CD4-positive, alpha-beta T cell treated with Interleukin-4 for 4 hours (primary cell): ENCODE results near the gene CITED4.

ENCODE experiments used
- DNase-seq: peaks from one replicate; pipeline ENCODE4 v3.0.0-alpha.2; 2020

CITED4 gene

GRCh38 chr1:40831001-40831732 is 31.0 kb downstream of the CITED4 start:
- DNase-seq = no peak

- DNase-seq = no peak
These were observed 31.7 kb downstream of the CITED4 start for GRCh38 chr1:40830419-40830943.

- DNase-seq = no peak
These were observed 32.4 kb downstream of the CITED4 start for GRCh38 chr1:40829631-40830245.

- DNase-seq = no peak
These were observed 36.2 kb downstream of the CITED4 start for GRCh38 chr1:40825996-40826395.

GRCh38 chr1:40825435-40825788 is 36.8 kb downstream of the CITED4 start:
- no peak for DNase-seq

- no peak for DNase-seq
These were observed 37.4 kb downstream of the CITED4 start for GRCh38 chr1:40824591-40825434.

GRCh38 chr1:40823983-40824382 is 38.2 kb downstream of the CITED4 start:
- no peak for DNase-seq

GRCh38 chr1:40823345-40823744 is 38.8 kb downstream of the CITED4 start:
- no peak for DNase-seq

- no peak for DNase-seq
These were observed 39.3 kb downstream of the CITED4 start for GRCh38 chr1:40822890-40823289.

- DNase-seq = no peak
These were observed 41.1 kb downstream of the CITED4 start for GRCh38 chr1:40820911-40821693.

- no peak for DNase-seq
These were observed 41.8 kb downstream of the CITED4 start for GRCh38 chr1:40820251-40820797.

- DNase-seq = no peak
These were observed 43.1 kb downstream of the CITED4 start for GRCh38 chr1:40819101-40819500.

GRCh38 chr1:40818264-40818961 is 43.8 kb downstream of the CITED4 start:
- peak; percentile 85 for DNase-seq

GRCh38 chr1:40817791-40818263 is 44.3 kb downstream of the CITED4 start:
- DNase-seq = no peak

GRCh38 chr1:40815420-40815819 is 46.7 kb downstream of the CITED4 start:
- DNase-seq = no peak
